GM10266 (cell line): ENCODE measurements around the gene UGP2.

Experiments used
- DNase-seq: peaks from one replicate; pipeline ENCODE4 v3.0.0; 2012; ENCODE audit errors: extremely low spot score
- CTCF ChIP-seq: IDR thresholded peaks from 2 replicates; pipeline ENCODE4 v1.5.1; 2012; ENCODE audit warnings: mild to moderate bottlenecking, low read depth; ENCODE audit not compliant: control insufficient read depth, insufficient read depth; ENCODE audit errors: missing control alignments

The UGP2 gene

DNA sequence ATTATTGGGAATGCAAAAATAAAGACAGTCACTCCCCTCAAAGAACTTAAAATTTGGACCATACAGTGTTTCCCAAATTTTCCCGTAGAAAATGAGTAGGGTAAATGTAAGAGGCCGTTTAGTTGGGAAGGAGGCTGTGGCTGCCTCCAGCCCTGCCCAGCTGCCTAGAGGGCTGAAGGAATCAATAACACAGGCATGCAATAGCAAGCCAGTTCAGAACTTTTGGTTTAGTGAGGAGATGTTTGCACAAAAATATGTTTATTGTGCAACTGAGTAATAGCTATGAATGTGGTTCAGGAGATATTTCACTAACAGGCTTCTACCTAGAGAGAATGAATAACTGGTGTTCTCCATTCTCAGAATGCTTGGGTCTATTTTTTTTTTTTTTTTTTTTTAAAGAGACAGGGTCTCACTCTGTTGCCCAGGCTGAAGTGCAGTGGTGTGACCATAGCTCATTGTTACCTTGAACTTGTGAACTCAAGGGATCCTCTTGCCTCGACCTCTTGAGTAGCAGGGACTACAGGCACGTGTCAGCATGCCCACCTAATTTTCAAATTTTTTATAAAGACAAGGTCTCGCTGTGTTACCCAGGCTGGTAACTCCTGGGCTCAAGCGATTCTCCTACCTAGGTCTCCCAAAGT is 23.6 kb downstream of the UGP2 start:
- DNase-seq: no peak
- no peak for TF ChIP-seq CTCF

DNA sequence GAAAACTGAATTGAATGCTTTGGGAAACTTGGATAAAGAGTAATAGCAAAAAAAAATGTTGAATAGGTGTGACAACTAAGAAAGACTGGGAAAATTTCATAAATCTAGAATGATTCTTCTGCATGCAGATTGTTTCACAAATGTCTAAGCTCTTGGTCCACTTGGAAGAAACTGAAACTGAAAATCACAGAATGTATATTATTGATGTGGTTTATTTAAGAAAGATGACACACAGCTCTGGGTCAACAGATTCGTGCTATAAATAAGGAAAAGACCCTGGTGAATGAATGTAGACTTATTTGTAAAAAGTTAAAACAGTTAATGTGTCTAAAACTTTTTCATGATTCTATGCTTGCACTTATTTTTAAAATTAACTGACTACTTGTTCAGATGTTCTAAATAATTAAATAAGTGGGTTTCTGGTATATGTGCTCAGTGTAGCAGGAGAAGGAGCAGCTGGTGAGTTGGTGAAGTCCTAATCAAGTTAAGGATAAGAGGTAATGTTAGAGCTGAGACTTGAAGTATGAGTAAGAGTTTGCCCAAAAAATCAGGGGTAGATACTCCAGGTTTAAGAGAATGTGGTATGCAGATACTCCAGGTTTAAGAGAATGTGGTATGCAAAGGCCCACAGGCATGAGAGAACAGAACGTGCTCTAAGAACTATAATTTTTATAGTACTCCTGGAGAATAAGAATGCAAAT is 24.5 kb downstream of the UGP2 start:
- no peak for TF ChIP-seq CTCF
- peak; percentile 21 for DNase-seq

DNA sequence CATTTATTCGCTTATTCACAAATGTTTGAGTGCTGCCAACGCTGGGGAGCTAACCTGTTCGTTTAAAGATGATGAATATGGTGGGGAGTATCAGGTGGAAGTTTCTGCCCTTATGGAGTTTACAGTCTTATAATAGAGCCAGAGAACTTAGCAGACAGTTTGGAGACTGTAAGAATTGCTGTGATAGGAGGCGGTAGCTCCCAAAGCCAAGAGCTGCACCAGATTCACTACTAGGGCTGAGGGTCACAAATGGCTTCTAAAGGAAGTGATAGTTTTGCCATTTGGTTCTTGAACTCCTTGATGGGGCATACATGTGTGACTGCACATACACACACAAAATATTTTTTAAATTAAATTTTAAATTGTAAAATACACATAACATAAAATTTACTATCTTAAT is 29.0 kb downstream of the UGP2 start:
- no peak for DNase-seq
- no peak for TF ChIP-seq CTCF

- no peak for DNase-seq
- TF ChIP-seq CTCF: no peak
Observed at GRCh38 chr2:63871864-63872263, 30.2 kb downstream of the UGP2 start.

GRCh38 chr2:63872571-63873328 is 31.1 kb downstream of the UGP2 start:
- no peak for DNase-seq
- no peak for TF ChIP-seq CTCF

- no peak for TF ChIP-seq CTCF
- no peak for DNase-seq
Observed at GRCh38 chr2:63874204-63875130, 32.8 kb downstream of the UGP2 start.
